ENCODE data around the gene C16orf96. TPM values are rescaled to one million over a fixed set of nuclear protein-coding genes. Genes with fewer than 3 reads are reported as not detected.
A peak's percentile ranks its signal among the peaks of the same experiment; 100 is the strongest.

Gene C16orf96
- total and polyA plus RNA-seq, 2 of the 13 experiments (the other 11 are each of a cell fraction or from before 2014, with no cell fraction given) = 0.03 TPM; not detected in 1

DNA sequence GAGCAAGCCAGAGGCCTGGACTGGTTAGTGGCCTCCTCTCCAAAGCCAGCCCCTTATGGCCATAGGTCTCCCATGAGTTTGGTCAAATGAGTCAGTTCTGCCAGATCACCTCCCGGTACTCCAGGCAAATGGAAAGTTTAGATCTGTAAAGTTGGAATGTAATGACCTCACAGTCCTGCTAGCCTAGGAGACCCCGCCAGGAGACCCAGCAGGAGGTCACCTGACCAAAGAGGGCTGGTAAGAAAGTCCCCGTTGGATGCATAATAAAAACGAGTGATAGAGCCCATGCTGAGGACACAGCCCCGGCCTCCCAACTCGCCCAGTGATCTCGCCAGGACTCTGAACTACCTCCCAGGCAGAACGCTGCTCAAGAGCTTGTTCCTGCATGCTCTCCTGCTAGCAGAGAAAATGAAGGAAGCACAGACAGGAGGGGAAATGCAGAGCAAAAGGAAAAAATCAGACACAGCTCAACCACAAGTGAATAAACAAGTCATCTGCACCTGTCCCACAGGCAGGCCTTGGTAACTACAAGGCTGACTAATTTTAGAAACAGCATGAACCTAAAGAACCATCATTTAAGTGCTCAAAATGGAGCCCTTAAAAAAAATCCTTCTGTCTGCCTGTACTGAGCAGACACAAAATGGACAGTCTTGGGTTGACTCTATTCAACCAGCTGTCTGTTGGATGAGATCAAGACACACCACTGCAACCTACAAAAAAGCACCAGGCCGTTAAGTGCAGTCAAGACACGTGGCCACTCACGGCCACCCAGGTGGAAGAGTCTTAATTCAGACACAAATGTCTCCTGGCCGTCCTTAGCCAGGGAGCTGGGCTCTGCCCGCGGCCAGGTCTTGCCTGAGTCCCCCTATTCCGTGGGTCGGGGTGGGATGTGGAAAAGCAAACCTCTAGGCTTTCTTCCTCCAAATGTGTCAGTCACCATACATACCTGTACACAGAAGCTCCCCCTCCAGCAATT, 26.8 kb upstream of the C16orf96 start (continued):
- TF ChIP-seq CBX1 (IDR thresholded peaks at IDR 0.05; ENCODE audit: low read depth) (no peak), NFKB2 (CRISPR knock-in tag; IDR thresholded peaks at IDR 0.05; ENCODE audit: borderline replicate concordance) (no peak), SUZ12 (IDR thresholded peaks at IDR 0.05; ENCODE audit: low read depth, low read length) (no peak)
- TF ChIP-seq, protein P1, sequence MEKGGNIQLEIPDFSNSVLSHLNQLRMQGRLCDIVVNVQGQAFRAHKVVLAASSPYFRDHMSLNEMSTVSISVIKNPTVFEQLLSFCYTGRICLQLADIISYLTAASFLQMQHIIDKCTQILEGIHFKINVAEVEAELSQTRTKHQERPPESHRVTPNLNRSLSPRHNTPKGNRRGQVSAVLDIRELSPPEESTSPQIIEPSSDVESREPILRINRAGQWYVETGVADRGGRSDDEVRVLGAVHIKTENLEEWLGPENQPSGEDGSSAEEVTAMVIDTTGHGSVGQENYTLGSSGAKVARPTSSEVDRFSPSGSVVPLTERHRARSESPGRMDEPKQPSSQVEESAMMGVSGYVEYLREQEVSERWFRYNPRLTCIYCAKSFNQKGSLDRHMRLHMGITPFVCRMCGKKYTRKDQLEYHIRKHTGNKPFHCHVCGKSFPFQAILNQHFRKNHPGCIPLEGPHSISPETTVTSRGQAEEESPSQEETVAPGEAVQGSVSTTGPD (CRISPR knock-in tag; IDR thresholded peaks at IDR 0.05) = no peak

DNA sequence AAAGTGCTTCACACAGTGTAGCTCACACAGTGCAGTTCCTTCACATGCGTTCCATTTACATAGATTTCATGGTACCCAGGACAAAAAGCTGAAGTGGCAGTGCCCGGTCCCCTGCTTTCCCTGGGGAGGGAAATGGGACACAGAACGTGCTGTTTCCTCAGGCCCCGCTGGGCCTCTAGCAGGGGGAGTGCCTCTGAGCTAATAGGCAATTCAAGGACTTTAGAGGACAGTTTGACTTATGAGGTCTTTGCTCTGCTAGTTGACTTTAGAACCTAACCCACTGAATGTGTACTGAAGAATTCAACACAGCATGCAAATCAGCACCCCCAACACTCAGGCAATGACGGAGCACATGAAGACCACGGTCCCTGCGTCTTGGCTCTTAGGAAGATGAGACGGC, 24.3 kb upstream of the C16orf96 start:
- Histone ChIP-seq H3K27ac (ENCODE audit: extremely low read length, insufficient read depth, low read length) (peak overlapping the region; percentile 43), H3K27me3 (ENCODE audit: control insufficient read depth in 1 of 2, insufficient read depth in 2 of 2, low read length in 2 of 2) (no peaks in the 10 kb centered on the region), H3K4me2 (ENCODE audit: low read depth, low read length) (no peak overlapping the region), H3K9me3 (ENCODE audit: low read length) (no peaks in the 10 kb centered on the region), H3K36me3 (replicated peaks in 1 of 2; ENCODE audit: control insufficient read depth in 1 of 2, insufficient read depth in 2 of 2, low read length in 2 of 2) (peaks cover 8 to 19% of the 10 kb centered on the region in 2 experiments), H3K79me2 (ENCODE audit: insufficient read depth, low read length) (peaks cover 87% of the 10 kb centered on the region), H3K4me3 (replicated peaks in 1 of 3; ENCODE audit: insufficient read depth in 1 of 3, low read depth in 2 of 3, low read length in 3 of 3) (no peak overlapping the region), H3K9ac (ENCODE audit: insufficient read depth, low read depth, low read length) (no peak overlapping the region), H2AFZ (ENCODE audit: low read length) (no peak overlapping the region), H3K4me1 (ENCODE audit: insufficient read depth, low read length) (peaks cover 56% of the 10 kb centered on the region), H4K20me1 (ENCODE audit: insufficient read depth, low read length) (peaks cover 32% of the 10 kb centered on the region; the same call in 1 of the 2 replicates)
- DNase-seq (ENCODE audit: low spot score) (no peak), ATAC-seq (peak; percentile 17; the same call in 1 of the 3 replicates), FAIRE-seq (no peak)
- POLR2A ChIA-PET = no interaction called here
- in situ Hi-C loops (cut with HindIII; ENCODE audit: extremely low pct_ligation_motif_present, low pct_unique_long_range_greater_than_20kb) = no loop called here
- BruUV-seq (replicated peaks) = no TSS peak
- intact Hi-C loops (cut with micrococcal nuclease; ENCODE audit: unreplicated experiment) = no loop called here
- TF ChIP-seq NR2F2 (IDR thresholded peaks at IDR 0.05; ENCODE audit: borderline replicate concordance, low read depth) = no peak
- TF ChIP-seq, protein P2, sequence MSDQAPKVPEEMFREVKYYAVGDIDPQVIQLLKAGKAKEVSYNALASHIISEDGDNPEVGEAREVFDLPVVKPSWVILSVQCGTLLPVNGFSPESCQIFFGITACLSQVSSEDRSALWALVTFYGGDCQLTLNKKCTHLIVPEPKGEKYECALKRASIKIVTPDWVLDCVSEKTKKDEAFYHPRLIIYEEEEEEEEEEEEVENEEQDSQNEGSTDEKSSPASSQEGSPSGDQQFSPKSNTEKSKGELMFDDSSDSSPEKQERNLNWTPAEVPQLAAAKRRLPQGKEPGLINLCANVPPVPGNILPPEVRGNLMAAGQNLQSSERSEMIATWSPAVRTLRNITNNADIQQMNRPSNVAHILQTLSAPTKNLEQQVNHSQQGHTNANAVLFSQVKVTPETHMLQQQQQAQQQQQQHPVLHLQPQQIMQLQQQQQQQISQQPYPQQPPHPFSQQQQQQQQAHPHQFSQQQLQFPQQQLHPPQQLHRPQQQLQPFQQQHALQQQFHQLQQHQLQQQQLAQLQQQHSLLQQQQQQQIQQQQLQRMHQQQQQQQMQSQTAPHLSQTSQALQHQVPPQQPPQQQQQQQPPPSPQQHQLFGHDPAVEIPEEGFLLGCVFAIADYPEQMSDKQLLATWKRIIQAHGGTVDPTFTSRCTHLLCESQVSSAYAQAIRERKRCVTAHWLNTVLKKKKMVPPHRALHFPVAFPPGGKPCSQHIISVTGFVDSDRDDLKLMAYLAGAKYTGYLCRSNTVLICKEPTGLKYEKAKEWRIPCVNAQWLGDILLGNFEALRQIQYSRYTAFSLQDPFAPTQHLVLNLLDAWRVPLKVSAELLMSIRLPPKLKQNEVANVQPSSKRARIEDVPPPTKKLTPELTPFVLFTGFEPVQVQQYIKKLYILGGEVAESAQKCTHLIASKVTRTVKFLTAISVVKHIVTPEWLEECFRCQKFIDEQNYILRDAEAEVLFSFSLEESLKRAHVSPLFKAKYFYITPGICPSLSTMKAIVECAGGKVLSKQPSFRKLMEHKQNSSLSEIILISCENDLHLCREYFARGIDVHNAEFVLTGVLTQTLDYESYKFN (CRISPR knock-in tag; conservative IDR thresholded peaks at IDR 0.05) = 0 out of 2 replicates have a peak, but pooled peaks have one; percentile 19
- peak; percentile 55; the same call in 1 of the 2 replicates for TF ChIP-seq ESRRA (CRISPR knock-in tag; IDR thresholded peaks at IDR 0.05; ENCODE audit: low read depth)
- TF ChIP-seq, protein P3, sequence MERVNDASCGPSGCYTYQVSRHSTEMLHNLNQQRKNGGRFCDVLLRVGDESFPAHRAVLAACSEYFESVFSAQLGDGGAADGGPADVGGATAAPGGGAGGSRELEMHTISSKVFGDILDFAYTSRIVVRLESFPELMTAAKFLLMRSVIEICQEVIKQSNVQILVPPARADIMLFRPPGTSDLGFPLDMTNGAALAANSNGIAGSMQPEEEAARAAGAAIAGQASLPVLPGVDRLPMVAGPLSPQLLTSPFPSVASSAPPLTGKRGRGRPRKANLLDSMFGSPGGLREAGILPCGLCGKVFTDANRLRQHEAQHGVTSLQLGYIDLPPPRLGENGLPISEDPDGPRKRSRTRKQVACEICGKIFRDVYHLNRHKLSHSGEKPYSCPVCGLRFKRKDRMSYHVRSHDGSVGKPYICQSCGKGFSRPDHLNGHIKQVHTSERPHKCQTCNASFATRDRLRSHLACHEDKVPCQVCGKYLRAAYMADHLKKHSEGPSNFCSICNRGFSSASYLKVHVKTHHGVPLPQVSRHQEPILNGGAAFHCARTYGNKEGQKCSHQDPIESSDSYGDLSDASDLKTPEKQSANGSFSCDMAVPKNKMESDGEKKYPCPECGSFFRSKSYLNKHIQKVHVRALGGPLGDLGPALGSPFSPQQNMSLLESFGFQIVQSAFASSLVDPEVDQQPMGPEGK (CRISPR knock-in tag; IDR thresholded peaks at IDR 0.05) = peak; percentile 36; the same call in 1 of the 2 replicates
- WGBS (ENCODE audit: low lambda C conversion rate) = 87% methylated on average over 8 of the region's 8 CpGs
- CTCF ChIA-PET (ENCODE audit: low intra/inter-chr PET ratio, low total read pairs) = no interaction called here

All from HepG2 (cell line).